GM21825 (cell line): ENCODE data around the gene PCDH9.
A peak's percentile ranks its signal among the peaks of the same experiment; 100 is the strongest.
"Not testable (repeated sequence)": the region's sequence is repeated elsewhere in the genome, so short reads cannot be mapped to it uniquely, and the experiment has no call there.

Experiments used
- ATAC-seq: cut with Tn5 transposase; IDR thresholded peaks from one replicate; pipeline ENCODE4 v1.9.1; 2021; ENCODE audit warnings: mild to moderate bottlenecking, moderate library complexity; ENCODE audit not compliant: unreplicated experiment

The PCDH9 gene

DNA sequence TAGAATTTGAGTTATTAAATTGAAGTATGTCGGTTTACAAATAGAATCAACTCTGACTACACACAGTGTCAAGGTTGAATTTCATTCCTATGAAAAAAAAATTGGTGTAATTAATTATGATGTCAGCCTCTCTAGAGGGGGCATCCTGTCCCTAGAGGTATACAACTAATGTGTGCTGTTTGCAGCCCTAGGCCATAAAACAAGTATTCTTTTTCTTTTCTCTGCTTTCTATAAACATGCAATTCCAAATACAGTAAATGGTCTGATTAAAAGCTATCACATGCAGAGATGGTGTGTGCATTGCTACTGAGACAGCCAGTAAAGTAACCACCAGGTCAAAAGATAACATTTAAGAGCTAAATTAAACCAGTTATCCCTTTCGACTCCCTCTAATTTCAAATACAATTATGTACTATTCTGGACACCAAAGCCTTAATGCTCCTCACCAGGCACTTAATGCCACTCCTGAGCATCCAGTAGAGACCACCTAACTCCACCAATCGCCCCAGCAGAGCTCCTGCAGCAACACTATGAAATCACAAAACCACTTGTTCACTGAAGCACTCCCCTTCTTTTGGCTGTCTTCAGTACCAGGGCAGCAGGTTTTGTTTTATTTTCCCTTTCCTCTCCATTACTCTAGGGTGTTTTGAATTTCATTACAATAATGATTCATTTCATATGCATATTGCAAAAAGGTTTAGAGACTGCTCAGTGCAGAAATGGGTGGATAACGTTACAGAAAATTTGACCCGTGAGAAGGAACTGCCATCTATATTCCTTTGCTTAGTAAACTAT lies 426.9 kb downstream of the PCDH9 start:
- ATAC-seq = no peak

DNA sequence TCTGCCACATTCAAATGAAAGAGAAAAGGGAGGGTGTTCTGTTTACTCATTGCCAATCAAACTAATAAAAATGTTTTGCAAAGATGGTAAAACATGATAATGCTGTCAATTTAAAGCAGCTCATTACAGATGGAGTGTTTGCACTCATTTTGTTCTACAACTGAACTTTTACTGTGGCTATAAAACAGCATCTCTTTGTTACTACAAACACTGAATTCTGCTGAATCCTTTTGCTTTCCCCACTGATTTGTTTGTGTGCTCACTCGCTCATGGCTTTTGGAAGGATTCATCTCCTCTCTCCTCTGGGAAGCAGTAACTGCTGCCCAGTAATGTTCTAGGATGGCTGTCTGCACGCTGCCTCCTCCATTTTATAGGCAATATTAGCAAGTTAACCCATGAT lies 434.5 kb downstream of the PCDH9 start:
- ATAC-seq = no peak

DNA sequence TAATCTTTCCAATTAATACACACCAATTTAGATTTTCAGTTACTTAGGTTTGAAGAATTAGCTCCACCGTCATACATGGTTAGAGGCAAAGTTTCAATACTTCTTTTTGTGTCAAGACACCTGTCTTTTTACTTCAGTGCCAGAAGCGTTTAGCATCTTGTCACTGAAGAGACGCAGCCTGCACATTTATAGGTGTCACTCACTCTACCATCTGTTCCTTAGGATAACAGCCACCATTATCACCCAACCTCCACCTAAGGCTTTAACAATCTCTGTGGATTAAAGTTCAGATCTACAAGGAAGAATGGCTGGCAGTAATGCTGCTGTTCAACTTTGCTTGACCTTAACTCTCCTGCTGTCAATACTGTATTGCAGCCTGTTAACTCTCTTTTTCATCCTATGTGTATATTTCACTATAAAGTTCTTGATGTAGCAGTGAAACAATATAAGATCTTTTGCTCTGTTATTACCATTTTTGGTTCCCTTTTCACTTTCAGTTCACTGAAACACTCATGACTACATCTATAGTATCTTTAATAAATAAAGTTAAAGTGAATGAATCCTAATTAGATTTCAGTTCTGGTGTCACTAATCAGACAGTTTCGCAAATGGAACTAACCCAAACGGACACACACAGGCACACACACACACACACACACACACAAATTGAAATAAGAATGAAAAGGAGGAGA lies 435.6 kb downstream of the PCDH9 start:
- peak; percentile 68 for ATAC-seq

DNA sequence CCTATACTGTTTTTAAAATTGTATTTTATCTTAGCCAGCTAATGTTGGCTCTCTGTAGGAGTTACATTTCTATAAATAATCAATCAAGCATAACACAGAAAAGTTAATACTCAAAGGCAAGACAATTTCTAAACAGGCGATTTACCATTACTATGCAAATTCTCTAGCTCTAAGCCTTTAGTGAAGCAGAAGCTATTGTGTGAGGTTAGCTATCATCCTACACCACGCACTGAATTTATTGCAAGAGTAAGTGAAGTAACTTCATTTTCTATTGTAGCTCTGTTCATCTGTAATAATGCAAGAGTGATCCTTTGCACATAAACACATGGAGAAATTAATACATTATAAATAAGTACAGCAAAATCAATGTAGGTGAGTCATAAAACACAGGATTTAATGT lies 439.3 kb downstream of the PCDH9 start:
- no peak for ATAC-seq

DNA sequence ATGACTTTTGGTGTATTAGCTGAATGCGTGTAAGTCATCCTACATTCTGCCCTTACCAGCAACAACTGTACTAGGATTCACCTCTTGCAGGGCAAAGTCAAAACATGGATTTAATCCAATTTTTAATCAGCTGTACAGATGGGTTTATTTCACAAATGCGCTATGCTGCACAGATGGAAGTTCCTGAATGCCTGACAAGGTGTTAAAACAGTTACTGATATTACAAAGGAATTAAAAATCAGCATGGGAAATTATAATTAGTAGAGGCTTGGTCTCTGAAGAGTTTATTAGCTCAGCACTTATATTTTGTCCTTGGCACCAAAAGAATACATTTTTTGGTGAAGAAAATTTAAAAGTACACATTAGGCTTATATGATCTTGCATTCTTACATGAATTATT lies 448.9 kb downstream of the PCDH9 start:
- ATAC-seq = no peak

DNA sequence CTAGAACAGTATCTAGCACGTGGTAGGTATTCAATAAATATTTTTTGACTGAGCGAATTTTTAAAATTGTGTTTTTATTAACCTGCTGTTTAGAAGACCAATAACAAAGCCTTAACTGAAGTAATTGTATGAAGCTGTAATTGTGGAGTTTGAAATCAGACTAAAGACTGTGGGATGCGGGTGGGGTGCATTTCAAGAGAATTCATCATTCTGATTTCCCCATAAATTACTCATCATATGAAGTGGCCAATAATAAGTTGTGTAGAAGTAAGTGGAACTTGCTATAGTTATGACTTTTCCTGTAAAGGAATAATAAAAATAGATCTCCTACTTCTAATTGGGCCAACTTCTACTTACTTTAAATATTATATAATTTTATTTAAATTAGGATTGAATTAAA lies 449.3 kb downstream of the PCDH9 start:
- ATAC-seq = no peak

DNA sequence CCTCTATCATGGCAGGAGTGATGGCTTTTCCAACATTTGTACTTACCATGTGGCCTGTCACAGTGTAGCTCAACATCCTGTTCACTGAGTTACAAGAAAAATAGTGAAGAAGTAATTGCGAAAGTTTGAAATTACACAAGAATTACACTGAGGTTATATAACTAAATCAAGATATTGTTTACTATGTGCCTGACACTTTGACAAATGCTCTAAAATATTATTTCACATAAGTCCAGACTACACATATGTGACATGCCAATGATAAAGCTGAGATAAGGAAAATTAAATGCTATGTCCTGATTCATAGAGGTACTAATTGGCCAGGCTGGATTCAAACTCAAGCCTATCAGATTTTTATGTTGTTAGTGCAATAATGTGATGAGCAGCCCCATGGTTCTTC lies 451.7 kb downstream of the PCDH9 start:
- ATAC-seq = no peak

DNA sequence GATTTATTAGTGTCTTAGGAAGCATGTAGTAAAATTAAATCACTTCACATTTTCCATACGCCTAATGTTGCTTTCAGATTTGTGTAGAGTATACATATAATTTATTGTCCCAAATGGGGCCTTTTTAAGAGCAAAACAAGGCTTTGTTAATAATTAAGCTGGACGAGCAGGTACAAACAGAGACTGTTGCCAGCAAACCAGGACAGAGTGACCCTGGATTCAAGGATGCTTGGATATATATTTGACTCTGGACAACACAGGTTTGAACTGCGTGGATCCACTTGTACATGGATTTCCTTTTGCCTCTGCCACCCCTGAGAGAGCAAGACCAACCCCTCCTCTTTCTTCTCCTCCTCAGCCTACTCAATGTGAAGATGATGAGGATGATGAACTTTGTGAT lies 454.9 kb downstream of the PCDH9 start:
- no peak for ATAC-seq

DNA sequence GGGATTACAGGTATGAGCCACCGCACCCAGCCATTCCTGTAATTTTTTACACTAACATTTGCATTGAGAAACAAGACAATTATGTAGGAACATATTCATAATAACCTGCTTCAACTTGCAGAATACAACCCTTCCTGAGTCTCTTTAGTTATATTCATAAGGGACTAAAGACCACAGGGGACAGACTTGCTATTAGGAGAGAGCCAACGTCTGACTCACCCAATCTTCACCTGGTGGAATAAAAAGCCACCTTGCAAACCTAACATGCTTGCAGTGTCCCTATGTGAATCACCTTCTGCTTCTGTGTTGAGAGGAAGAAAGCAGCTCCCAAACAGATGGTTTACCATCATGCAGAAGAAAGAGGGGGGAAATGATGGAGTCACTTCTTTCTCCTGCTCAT lies 456.1 kb downstream of the PCDH9 start:
- no peak for ATAC-seq

DNA sequence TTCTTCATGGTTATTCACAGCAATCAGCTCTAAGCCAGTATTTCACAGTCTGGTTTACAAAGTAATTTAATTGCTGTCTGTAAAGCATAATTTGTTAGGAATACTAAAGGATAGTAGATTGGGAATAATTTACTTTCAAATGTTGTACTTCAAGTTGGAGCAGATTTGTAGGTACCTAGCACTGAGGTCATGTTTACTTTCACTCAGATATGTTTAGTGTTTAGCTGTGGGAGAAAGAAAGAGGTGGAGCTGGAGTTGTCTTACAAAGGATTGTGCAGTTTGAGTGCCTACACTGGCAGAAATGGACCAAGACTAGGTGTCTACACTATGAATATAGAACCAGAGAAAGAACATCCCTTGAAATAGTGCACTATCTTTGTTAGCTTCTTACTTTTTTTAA lies 464.6 kb downstream of the PCDH9 start:
- no peak for ATAC-seq

DNA sequence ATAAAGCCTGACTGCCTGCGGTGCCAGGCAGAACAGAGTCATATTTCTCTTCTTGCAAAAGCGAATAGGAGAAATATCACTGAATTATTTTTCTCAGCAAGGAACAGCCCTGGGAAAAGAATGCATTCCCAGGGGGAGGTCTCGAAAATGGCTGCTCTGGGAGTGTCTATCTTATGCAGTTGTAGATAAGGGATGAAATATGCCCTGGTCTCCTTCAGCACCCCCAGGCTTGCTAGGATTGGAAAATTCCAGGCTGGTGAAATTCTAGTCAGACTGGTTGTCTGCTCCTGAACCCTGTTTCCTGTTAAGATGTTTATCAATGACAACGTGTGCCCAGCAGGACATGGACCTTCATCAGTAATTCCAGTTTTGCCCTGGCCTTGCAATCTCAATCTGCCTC lies 469.5 kb downstream of the PCDH9 start:
- not testable (repeated sequence) for ATAC-seq

DNA sequence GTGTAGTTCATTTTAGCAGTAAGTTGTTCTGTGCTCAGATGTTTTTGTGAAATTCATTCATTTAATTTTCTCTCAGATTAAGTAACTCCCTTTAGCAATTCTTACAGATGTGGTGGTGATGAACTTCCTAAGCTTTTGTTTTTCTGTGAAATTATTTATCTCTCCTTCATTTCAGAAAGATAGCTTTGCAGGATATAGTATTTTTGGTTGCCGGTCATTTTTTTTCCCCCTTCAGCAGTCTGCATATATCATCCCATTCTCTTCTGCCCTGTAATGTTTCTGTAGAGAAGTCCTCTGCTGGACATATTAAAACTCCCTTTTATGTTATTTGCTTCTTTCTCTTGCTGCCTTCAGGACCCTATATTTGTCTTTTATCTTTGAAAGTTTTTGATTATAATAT lies 470.2 kb downstream of the PCDH9 start:
- no peak for ATAC-seq

DNA sequence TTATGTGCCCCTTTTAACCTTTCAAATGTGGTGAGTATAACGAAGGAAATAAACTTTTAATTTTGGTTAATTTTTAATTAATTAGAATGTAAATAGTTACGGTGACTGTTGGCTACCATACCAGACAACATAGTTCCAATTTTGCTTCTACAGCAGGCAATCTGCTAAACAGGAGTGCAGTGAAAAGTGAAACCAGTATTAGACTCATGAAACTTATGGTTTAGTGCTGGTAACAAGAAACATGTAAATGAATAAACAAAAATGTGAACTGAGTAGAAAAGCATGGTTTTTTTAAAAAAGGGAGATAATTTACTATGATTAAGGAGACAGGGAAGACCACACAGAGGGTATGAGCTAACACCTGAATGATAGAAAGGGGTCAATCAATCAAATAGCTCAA lies 478.4 kb downstream of the PCDH9 start:
- ATAC-seq = no peak

DNA sequence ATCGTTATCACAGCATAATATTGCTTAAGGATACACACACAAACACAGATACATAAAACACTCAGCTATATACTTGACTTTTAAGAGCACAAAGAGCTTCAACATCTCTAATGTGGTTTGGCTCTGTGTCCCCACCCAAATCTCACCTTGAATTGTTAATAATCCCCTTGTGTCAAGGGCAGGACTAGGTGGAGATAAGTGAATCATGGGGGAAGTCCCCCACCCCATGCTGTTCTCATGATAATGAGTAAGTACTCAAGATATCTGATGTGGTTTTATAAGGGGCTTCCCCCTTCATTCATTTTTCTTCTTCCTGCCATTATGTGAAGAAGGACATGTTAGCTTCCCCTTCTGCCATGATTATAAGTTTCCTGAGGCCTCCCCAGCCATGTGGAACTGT lies 481.4 kb downstream of the PCDH9 start:
- no peak for ATAC-seq

DNA sequence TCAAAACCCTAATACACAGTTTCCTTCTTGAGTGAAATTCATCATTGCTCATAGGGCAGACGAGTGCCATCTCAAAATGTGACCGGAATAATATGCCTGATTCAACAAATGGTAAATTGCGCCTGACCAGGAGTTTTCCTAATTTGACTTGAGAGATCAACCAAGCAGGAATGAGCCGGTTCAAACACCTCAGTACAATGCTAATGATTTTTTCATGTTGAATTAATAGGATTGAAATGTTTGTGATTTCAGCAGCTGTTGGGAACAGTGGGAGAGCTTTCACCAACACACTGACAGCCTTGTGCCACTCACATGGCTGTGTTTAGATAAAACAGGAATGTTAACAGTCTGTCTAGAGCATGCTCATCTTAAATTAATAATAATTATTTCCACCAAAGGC lies 484.8 kb downstream of the PCDH9 start:
- ATAC-seq = no peak

DNA sequence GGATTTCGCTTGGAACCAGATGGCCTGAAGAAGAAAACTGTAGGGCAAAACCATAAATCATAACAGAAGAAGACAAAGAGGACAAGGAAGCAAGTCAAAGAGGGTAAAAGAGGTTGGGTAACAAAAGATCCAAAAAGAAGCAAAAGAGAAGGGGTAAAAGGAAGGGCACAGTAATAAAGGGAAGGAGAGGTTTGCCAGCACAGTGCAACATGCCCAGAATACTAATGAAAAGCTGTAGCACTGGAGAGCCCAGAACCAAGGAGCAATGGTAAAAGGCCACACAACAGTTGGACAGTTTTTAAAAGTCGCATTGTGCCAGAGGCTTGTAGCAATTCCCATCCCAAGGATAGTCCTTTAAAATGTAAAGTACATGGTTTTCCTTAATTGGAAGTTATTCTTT lies 506.6 kb downstream of the PCDH9 start:
- no peak for ATAC-seq

DNA sequence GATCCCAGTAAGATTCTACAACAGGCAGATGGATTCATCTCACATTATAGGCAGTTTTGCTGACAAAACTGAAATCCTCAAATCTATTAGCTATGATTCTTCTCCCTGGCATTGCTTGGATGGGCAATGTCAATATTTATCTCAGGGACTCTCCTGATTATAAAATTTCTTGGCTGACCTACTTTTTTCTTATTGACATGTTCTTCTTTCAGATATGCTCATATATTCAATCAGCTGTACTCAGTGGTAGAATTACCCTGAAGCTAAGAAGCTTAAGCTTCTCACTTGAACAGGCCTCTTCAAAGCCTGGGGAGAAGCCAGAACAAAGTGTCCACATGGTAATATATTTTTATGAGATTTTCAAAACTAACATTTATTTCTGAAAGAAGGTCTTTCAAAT lies 513.6 kb downstream of the PCDH9 start:
- ATAC-seq = no peak

DNA sequence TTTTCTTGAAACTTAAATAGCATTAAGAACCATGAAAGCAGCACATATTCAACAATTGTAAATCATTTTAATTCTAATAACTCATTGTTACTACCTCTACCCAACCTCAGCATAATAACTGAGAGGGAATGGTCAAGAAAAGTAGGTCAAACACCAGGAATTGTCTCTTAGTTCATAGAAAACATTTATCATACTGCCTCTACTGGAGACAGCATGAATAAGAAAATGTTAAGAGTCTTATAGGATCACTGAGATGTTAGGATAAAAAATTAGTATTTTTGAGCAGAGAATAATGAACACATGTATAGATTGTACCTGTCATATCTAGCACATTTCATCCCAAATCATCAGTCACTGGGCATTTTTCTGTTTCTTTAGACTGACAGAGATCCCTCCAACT lies 515.3 kb downstream of the PCDH9 start:
- ATAC-seq = no peak

DNA sequence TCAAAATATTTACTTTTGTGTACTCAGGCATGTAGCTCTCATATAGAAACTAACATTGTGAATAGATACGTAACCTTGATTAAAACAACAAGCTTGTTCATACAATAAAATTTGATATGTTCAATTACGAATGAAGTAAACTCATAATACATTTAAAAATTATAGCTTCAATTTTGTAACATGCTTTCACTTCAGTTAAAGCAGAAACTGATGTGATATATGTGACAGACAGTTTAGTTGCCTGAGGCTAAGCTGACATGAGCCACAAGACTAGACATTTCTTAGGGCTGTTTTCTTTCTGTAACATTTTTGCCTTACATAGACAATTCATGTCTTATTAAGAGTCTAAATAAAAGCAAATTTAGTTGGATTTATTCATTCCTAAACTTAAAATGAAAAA lies 526.0 kb downstream of the PCDH9 start:
- ATAC-seq = no peak

DNA sequence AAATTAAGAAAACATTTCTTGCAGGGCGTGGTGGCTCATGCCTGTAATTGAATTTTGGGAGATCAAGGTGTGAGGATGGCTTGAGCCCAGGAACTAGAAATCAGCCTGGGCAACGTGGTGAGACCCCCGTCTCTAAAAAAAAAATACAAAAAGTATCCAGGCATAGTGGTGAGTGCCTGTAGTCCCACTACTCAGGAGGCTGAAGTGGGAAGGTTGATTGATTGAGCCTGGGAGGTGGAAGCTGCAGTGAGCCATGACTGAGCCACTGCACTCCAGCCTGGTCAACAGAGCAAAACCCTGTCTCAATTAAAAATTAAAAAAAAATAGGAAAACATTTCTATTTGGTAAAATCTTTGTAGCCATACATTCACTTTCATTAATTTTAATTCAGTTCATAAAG lies 526.5 kb downstream of the PCDH9 start:
- no peak for ATAC-seq

DNA sequence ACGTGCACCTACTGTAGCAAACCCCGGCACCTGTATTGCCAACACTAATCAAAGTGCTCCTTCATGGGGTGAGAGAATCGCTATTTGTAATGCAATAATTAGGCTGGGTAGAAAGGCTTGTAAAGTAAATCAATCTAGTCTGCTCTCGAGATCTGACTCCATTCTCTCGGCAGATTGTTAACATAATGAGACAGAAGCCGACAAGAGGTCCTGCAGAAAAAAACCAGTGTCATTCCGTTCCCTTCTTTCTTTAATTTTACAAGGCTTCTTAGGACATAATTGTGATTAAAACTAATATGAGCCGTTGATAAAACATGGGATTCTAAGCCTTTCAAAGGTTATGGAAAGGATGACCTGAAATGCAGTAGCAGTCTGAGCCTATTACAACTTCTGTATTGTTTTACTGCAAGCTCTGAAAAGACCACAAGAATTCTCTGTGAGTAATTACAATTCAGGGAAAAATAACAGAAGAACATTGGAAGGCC lies 530.0 kb downstream of the PCDH9 start:
- no peak for ATAC-seq

DNA sequence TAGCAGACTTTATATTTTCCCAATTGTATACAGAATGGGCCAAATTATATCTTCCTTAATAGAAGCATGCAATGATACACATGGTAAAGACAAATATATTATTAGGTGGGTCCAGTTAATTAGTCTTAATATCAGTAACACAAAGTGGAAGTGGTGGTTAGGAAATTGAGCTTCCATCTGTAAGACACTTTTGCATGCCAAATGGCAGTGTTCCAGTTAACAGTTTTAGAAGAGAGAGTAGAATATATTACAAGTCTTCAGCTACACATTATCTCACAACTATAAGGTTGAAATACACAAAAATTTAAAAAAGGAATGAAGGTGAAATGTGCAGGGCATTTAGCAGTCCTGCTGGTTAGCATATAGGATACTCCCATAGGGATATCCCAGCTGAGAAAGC lies 536.5 kb downstream of the PCDH9 start:
- no peak for ATAC-seq

DNA sequence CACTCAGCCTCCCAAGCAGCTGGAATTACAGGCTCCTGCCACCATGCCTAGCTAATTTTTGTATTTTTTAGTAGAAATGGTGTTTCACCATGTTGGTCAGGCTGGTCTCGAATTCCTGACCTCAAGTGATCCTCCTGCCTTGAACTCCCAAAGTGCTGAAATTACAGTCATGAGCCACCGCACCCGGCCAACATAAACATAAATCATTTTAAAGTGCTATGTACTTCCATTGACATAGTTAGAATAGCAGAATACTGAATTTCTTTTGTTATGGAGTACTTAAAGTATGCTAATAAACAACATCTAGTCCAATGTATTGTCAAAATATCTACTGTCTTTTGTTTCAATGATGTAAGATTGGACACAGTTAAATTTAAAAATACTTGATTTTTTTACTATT lies 539.0 kb downstream of the PCDH9 start:
- ATAC-seq = no peak
